OCI-LY1 (cell line): ENCODE measurements around the gene CRISPLD2.

Experiments
- H2AFZ ChIP-seq: fragments of 200-600 bp; sonication (generic), shearing (Covaris generic); 2 replicates; pipeline ENCODE4 v1.6.0; 2014; ENCODE audit warnings: antibody characterized with exemption, mild to moderate bottlenecking, low read length
- H3F3A ChIP-seq: fragments of 200-600 bp; sonication (generic), shearing (Covaris generic); 2 replicates; pipeline ENCODE4 v1.6.0; 2014; ENCODE audit warnings: mild to moderate bottlenecking, antibody characterized with exemption, low read length, moderate library complexity; ENCODE audit not compliant: insufficient read depth
- H3K27ac ChIP-seq: fragments of 200-600 bp; sonication (generic); 2 replicates; pipeline ENCODE4 v1.5.1; 2014; ENCODE audit warnings: low read length, mixed run types, mild to moderate bottlenecking, low read depth; ENCODE audit not compliant: poor library complexity, severe bottlenecking
- H3K27me3 ChIP-seq: fragments of 200-600 bp; sonication (generic); 2 replicates; pipeline ENCODE4 v1.6.0; 2014; ENCODE audit warnings: antibody characterized with exemption, mild to moderate bottlenecking, low read length, moderate library complexity; ENCODE audit not compliant: insufficient read depth
- H3K36me3 ChIP-seq: fragments of 200-600 bp; sonication (generic); 2 replicates; pipeline ENCODE4 v1.6.1; 2014; ENCODE audit warnings: mild to moderate bottlenecking, antibody characterized with exemption, low read length, moderate library complexity, mixed read lengths; ENCODE audit not compliant: insufficient read depth
- H3K4me1 ChIP-seq: fragments of 200-600 bp; sonication (generic); 2 replicates; pipeline ENCODE4 v1.5.1; 2014; ENCODE audit warnings: mild to moderate bottlenecking, low read length, moderate library complexity; ENCODE audit not compliant: insufficient read depth, severe bottlenecking
- H3K4me2 ChIP-seq: fragments of 200-600 bp; sonication (generic), shearing (Covaris generic); 2 replicates; pipeline ENCODE4 v1.6.1; 2014; ENCODE audit warnings: low read length
- H3K4me3 ChIP-seq: fragments of 200-600 bp; sonication (generic); 2 replicates; pipeline ENCODE4 v1.5.1; 2014; ENCODE audit warnings: low read length, low read depth, mild to moderate bottlenecking, mixed read lengths; ENCODE audit not compliant: poor library complexity, severe bottlenecking
- H3K79me2 ChIP-seq: fragments of 200-600 bp; shearing (Covaris generic); 2 replicates; pipeline ENCODE4 v1.6.1; 2016; ENCODE audit warnings: mixed run types, low read length, mixed read lengths; ENCODE audit not compliant: insufficient read depth
- H3K9ac ChIP-seq: fragments of 200-600 bp; sonication (generic), shearing (Covaris generic); 2 replicates; pipeline ENCODE4 v1.6.1; 2014; ENCODE audit warnings: mild to moderate bottlenecking, low read length, mixed read lengths
- H3K9me2 ChIP-seq: fragments of 200-600 bp; sonication (generic), shearing (Covaris generic); 2 replicates; pipeline ENCODE4 v1.6.1; 2014; ENCODE audit warnings: low read depth, mild to moderate bottlenecking, low read length, mixed read lengths
- H3K9me3 ChIP-seq: fragments of 200-600 bp; shearing (Covaris generic); 2 replicates; pipeline ENCODE4 v1.6.1; 2014; ENCODE audit warnings: low read length, mixed read lengths
- H4K20me1 ChIP-seq: fragments of 200-600 bp; sonication (generic), shearing (Covaris generic); 2 replicates; pipeline ENCODE4 v1.6.0; 2016; ENCODE audit warnings: mild to moderate bottlenecking, low read length; ENCODE audit not compliant: insufficient read depth
- CTCF ChIP-seq: fragments of 200-600 bp; sonication (generic), shearing (Covaris generic); IDR thresholded peaks from 2 replicates; pipeline ENCODE4 v1.5.1; 2017; ENCODE audit warnings: mild to moderate bottlenecking, antibody characterized with exemption, low read length, moderate library complexity, mixed read lengths
- EZH2 ChIP-seq: fragments of 200-600 bp; sonication (generic), shearing (Covaris generic); IDR thresholded peaks from 2 replicates; pipeline ENCODE4 v1.8.0; 2017; ENCODE audit warnings: borderline replicate concordance, mixed run types, mild to moderate bottlenecking, antibody characterized with exemption, low read length, moderate library complexity, mixed read lengths

CRISPLD2 gene

GRCh38 chr16:84925092-84925772 is 105.4 kb downstream of the CRISPLD2 start:
- Histone ChIP-seq H3F3A (no peaks in the 10 kb centered on the region), H3K4me2 (no peak overlapping the region), H3K4me1 (no peaks in the 10 kb centered on the region), H3K36me3 (no peaks in the 10 kb centered on the region), H2AFZ (no peak overlapping the region), H3K9me3 (no peaks in the 10 kb centered on the region), H3K27me3 (no peaks in the 10 kb centered on the region), H3K9ac (no peak overlapping the region), H4K20me1 (no peaks in the 10 kb centered on the region), H3K27ac (no peak overlapping the region), H3K9me2 (no peaks in the 10 kb centered on the region), H3K79me2 (no peaks in the 10 kb centered on the region), H3K4me3 (no peak overlapping the region)
- no peak for TF ChIP-seq EZH2
- TF ChIP-seq CTCF, result peak; percentile 93

- no peaks in the 10 kb centered on the region for H3K4me1 ChIP-seq
These were observed 106.1 kb downstream of the CRISPLD2 start for GRCh38 chr16:84925773-84926372.

GRCh38 chr16:84926462-84926861 is 106.7 kb downstream of the CRISPLD2 start:
- Histone ChIP-seq H3K4me3 (no peak overlapping the region), H3K4me1 (no peaks in the 10 kb centered on the region), H2AFZ (no peak overlapping the region), H3K36me3 (no peaks in the 10 kb centered on the region), H4K20me1 (no peaks in the 10 kb centered on the region), H3K4me2 (no peak overlapping the region), H3K27ac (no peak overlapping the region), H3K27me3 (no peaks in the 10 kb centered on the region), H3F3A (no peaks in the 10 kb centered on the region), H3K9me3 (no peaks in the 10 kb centered on the region), H3K9ac (no peak overlapping the region), H3K9me2 (no peaks in the 10 kb centered on the region), H3K79me2 (no peaks in the 10 kb centered on the region)
- no peak for TF ChIP-seq CTCF
- no peak for TF ChIP-seq EZH2

More at GRCh38 chr16:84925773-84926372, 106.1 kb downstream of the CRISPLD2 start:
- Histone ChIP-seq H3K27ac (no peak overlapping the region), H3K9me2 (no peaks in the 10 kb centered on the region), H3K9ac (no peak overlapping the region), H3K9me3 (no peaks in the 10 kb centered on the region), H3F3A (no peaks in the 10 kb centered on the region), H3K4me2 (no peak overlapping the region), H3K79me2 (no peaks in the 10 kb centered on the region), H2AFZ (no peak overlapping the region), H3K27me3 (no peaks in the 10 kb centered on the region), H3K4me3 (no peak overlapping the region), H3K36me3 (no peaks in the 10 kb centered on the region), H4K20me1 (no peaks in the 10 kb centered on the region)
- TF ChIP-seq CTCF, result no peak
- TF ChIP-seq EZH2, result no peak
